ENCODE data around the gene ASGR1. TPM values are rescaled to one million over a fixed set of nuclear protein-coding genes. Genes with fewer than 3 reads are reported as not detected.

ASGR1 gene
- total RNA-seq, 1 donor from 2014 or later = 29.0 TPM

GRCh38 chr17:7124923-7125322 lies 54.2 kb downstream of the ASGR1 start:
- Mint-ChIP-seq H3K27me3 (ENCODE audit: unreplicated experiment) (peaks cover 1% of the 10 kb centered on the region), H3K27ac (ENCODE audit: unreplicated experiment) (no peak overlapping the region), H3K4me3 (ENCODE audit: unreplicated experiment) (no peak overlapping the region), H3K4me1 (ENCODE audit: low read depth, unreplicated experiment) (peaks cover 6% of the 10 kb centered on the region), H3K36me3 (ENCODE audit: unreplicated experiment) (no peaks in the 10 kb centered on the region), H3K9me3 (ENCODE audit: unreplicated experiment) (no peaks in the 10 kb centered on the region)
- TF ChIP-seq CTCF (IDR thresholded peaks at IDR 0.05; ENCODE audit: partially characterized antibody, unreplicated experiment) = no peak
- no peak for DNase-seq

- DNase-seq = no peak
- peaks cover 1% of the 10 kb centered on the region for H3K27me3 Mint-ChIP-seq (ENCODE audit: unreplicated experiment)
- H3K36me3 Mint-ChIP-seq (ENCODE audit: unreplicated experiment) = no peaks in the 10 kb centered on the region
- H3K27ac Mint-ChIP-seq (ENCODE audit: unreplicated experiment) = no peak overlapping the region
- peaks cover 3% of the 10 kb centered on the region for H3K4me1 Mint-ChIP-seq (ENCODE audit: low read depth, unreplicated experiment)
- no peak overlapping the region for H3K4me3 Mint-ChIP-seq (ENCODE audit: unreplicated experiment)
- H3K9me3 Mint-ChIP-seq (ENCODE audit: unreplicated experiment) = no peaks in the 10 kb centered on the region
- no peak for TF ChIP-seq CTCF (IDR thresholded peaks at IDR 0.05; ENCODE audit: partially characterized antibody, unreplicated experiment)
These were observed 55.3 kb downstream of the ASGR1 start for GRCh38 chr17:7123844-7124243.

Small RNAs within 50 kb of the gene (microRNA-seq; reads per million reads assigned to microRNA genes)
- gene MIR324 (ENCODE audit: unreplicated experiment) = 8,679 reads per million, percentile 98 among the genes with 10 or more reads in this experiment

Other genes starting within 250 kb of the ASGR1 start
- gene ALOX12, start 183.3 kb downstream of the ASGR1 start, total RNA-seq (ENCODE audit: unreplicated experiment) = not detected
- 179 TPM for gene RNASEK, start 166.7 kb downstream of the ASGR1 start, total RNA-seq (ENCODE audit: unreplicated experiment)
- gene BCL6B, start 156.3 kb downstream of the ASGR1 start, total RNA-seq (ENCODE audit: unreplicated experiment) = not detected
- gene SLC16A13, start 143.4 kb downstream of the ASGR1 start, total RNA-seq (ENCODE audit: unreplicated experiment) = 2.9 TPM
- 0.54 TPM for gene SLC16A11, start 135.3 kb downstream of the ASGR1 start, total RNA-seq (ENCODE audit: unreplicated experiment)
- gene CLEC10A, start 99.1 kb downstream of the ASGR1 start, total RNA-seq (ENCODE audit: unreplicated experiment) = not detected
- not detected for gene ASGR2, start 64.5 kb downstream of the ASGR1 start, total RNA-seq (ENCODE audit: unreplicated experiment)
- 157 TPM for gene DLG4, start 40.5 kb upstream of the ASGR1 start, total RNA-seq (ENCODE audit: unreplicated experiment)
- 375 TPM for gene ACADVL, start 40.6 kb upstream of the ASGR1 start, total RNA-seq (ENCODE audit: unreplicated experiment)
- 79.1 TPM for gene DVL2, start 55.1 kb upstream of the ASGR1 start, total RNA-seq (ENCODE audit: unreplicated experiment)
- gene PHF23, start 60.1 kb upstream of the ASGR1 start, total RNA-seq (ENCODE audit: unreplicated experiment) = 72.3 TPM
- 908 TPM for gene GABARAP, start 63.1 kb upstream of the ASGR1 start, total RNA-seq (ENCODE audit: unreplicated experiment)
- gene CTDNEP1, start 72.4 kb upstream of the ASGR1 start, total RNA-seq (ENCODE audit: unreplicated experiment) = 185 TPM
- gene ELP5, start 72.8 kb upstream of the ASGR1 start, total RNA-seq (ENCODE audit: unreplicated experiment) = 34.1 TPM
- gene CLDN7, start 83.1 kb upstream of the ASGR1 start, total RNA-seq (ENCODE audit: unreplicated experiment) = 0.44 TPM
- 0.42 TPM for gene SLC2A4, start 102.3 kb upstream of the ASGR1 start, total RNA-seq (ENCODE audit: unreplicated experiment)
- gene YBX2, start 115.3 kb upstream of the ASGR1 start, total RNA-seq (ENCODE audit: unreplicated experiment) = 1.3 TPM
- gene EIF5A, start 128.3 kb upstream of the ASGR1 start, total RNA-seq (ENCODE audit: unreplicated experiment) = 347 TPM
- gene GPS2, start 136.0 kb upstream of the ASGR1 start, total RNA-seq (ENCODE audit: unreplicated experiment) = 98.3 TPM
- 97.6 TPM for gene NEURL4, start 150.0 kb upstream of the ASGR1 start, total RNA-seq (ENCODE audit: unreplicated experiment)
- gene ACAP1, start 157.2 kb upstream of the ASGR1 start, total RNA-seq (ENCODE audit: unreplicated experiment) = not detected
- gene KCTD11, start 172.8 kb upstream of the ASGR1 start, total RNA-seq (ENCODE audit: unreplicated experiment) = 2.2 TPM
- gene TMEM95, start 175.8 kb upstream of the ASGR1 start, total RNA-seq (ENCODE audit: unreplicated experiment) = not detected
- 0.34 TPM for gene TNK1, start 201.7 kb upstream of the ASGR1 start, total RNA-seq (ENCODE audit: unreplicated experiment)
- 78.1 TPM for gene PLSCR3, start 215.2 kb upstream of the ASGR1 start, total RNA-seq (ENCODE audit: unreplicated experiment)
- 51.6 TPM for gene TMEM256, start 224.7 kb upstream of the ASGR1 start, total RNA-seq (ENCODE audit: unreplicated experiment)
- 90.8 TPM for gene NLGN2, start 228.5 kb upstream of the ASGR1 start, total RNA-seq (ENCODE audit: unreplicated experiment)
- gene SPEM1, start 241.0 kb upstream of the ASGR1 start, total RNA-seq (ENCODE audit: unreplicated experiment) = not detected
- not detected for gene SPEM2, start 246.2 kb upstream of the ASGR1 start, total RNA-seq (ENCODE audit: unreplicated experiment)
- not detected for gene SPEM3, start 249.5 kb upstream of the ASGR1 start, total RNA-seq (ENCODE audit: unreplicated experiment)